HCT116 (cell line): ENCODE results near the gene NDUFAF7. TPM values are rescaled to one million over a fixed set of nuclear protein-coding genes. Genes with fewer than 3 reads are reported as not detected.

Experiments
- ATAC-seq: fragments of 200-7000 bp; cut with Tn5 transposase; 2 replicates; pipeline ENCODE4 v1.9.1; 2020; ENCODE audit warnings: mild to moderate bottlenecking, moderate library complexity
- BruUV-seq: library from RNA; stranded (reverse); fragments of 400-500 nt; replicated peaks from 2 replicates; lab custom pipeline; 2021; lab: Mats Ljungman, UMichigan
- CTCF ChIA-PET: fragments of 300-600 bp; sonication (Branson Sonifier 250); formaldehyde crosslinking; loops from one replicate; lab custom pipeline; 2021; ENCODE audit warnings: antibody characterized with exemption; lab: Charles Lee
- POLR2A ChIA-PET: fragments of 300-600, 350-600 bp; sonication (Branson Sonifier 250); formaldehyde crosslinking; loops from one replicate; lab custom pipeline; 2021; ENCODE audit warnings: antibody characterized with exemption; lab: Charles Lee
- RAD21 ChIA-PET, 2 experiments: fragments of 300-600 bp; sonication (Branson Sonifier 250); formaldehyde crosslinking; loops; one replicate each; lab custom pipeline; 2023; ENCODE audit warnings: low total read pairs in 2 of 2; ENCODE audit not compliant: uncharacterized antibody in 2 of 2, unreplicated experiment in 2 of 2, low non-redundant PET in 1 of 2; lab: Charles Lee
- DNase-seq: peaks from one replicate; pipeline ENCODE4 v3.0.0-alpha.2; 2010; ENCODE audit warnings: low read depth, low spot score
- H2AFZ ChIP-seq: fragments of 200-600 bp; shearing (Covaris generic), sonication (generic); 2 replicates; pipeline ENCODE4 v1.6.1; 2017; ENCODE audit warnings: low read depth, mixed run types, mixed read lengths, antibody characterized with exemption, low read length; ENCODE audit not compliant: poor library complexity, severe bottlenecking
- H3K27ac ChIP-seq: 2 replicates; pipeline ENCODE4 v1.5.1; 2012; ENCODE audit warnings: low read depth, low read length
- H3K27me3 ChIP-seq: fragments of 200-600 bp; sonication (generic); 2 replicates; pipeline ENCODE4 v1.6.1; 2016; ENCODE audit warnings: mixed run types, low read length, mixed read lengths; ENCODE audit not compliant: insufficient read depth
- H3K36me3 ChIP-seq, 2 experiments: fragments of 200-500 bp in 1 of 2; fragments of 200-600 bp in 1 of 2; sonication (Bioruptor generic) in 1 of 2; sonication (generic) in 1 of 2; 2 replicates each; pipeline versions ENCODE4 v1.5.1 to v1.6.1; 2014 to 2016; ENCODE audit warnings: low read length in 2 of 2, inconsistent platforms in 1 of 2, mixed read lengths in 1 of 2, mixed run types in 1 of 2; ENCODE audit not compliant: insufficient read depth in 2 of 2, control insufficient read depth in 1 of 2
- H3K4me1 ChIP-seq, 2 experiments: fragments of 200-600 bp in 1 of 2; sonication (generic) in 1 of 2; 2 replicates each; pipeline versions ENCODE4 v1.5.1 to v1.6.1; 2012 to 2017; ENCODE audit warnings: low read length in 2 of 2, inconsistent platforms in 1 of 2, mild to moderate bottlenecking in 1 of 2, mixed read lengths in 1 of 2, mixed run types in 1 of 2, moderate library complexity in 1 of 2; ENCODE audit not compliant: insufficient read depth in 2 of 2, control insufficient read depth in 1 of 2
- H3K4me2 ChIP-seq: fragments of 200-600 bp; sonication (generic); 2 replicates; pipeline ENCODE4 v1.6.1; 2017; ENCODE audit warnings: mixed run types, low read length, mixed read lengths
- H3K4me3 ChIP-seq, 2 experiments: fragments of 200-600 bp in 1 of 2; sonication (generic) in 1 of 2; replicated peaks in 1 of 2; 2 replicates each; pipeline ENCODE4 v1.5.1; 2011 to 2016; ENCODE audit warnings: low read length in 2 of 2, control low read depth in 1 of 2, low read depth in 1 of 2, mild to moderate bottlenecking in 1 of 2, mixed read lengths in 1 of 2, mixed run types in 1 of 2
- H3K79me2 ChIP-seq: fragments of 200-600 bp; sonication (generic); 2 replicates; pipeline ENCODE4 v1.6.1; 2017; ENCODE audit warnings: mild to moderate bottlenecking, mixed run types, low read length, moderate library complexity, mixed read lengths; ENCODE audit not compliant: insufficient read depth
- H3K9ac ChIP-seq: fragments of 200-600 bp; sonication (generic); 2 replicates; pipeline ENCODE4 v1.6.1; 2016; ENCODE audit warnings: low read length, mixed read lengths
- H3K9me2 ChIP-seq: fragments of 200-600 bp; sonication (generic), shearing (Covaris generic); 2 replicates; pipeline ENCODE4 v1.6.1; 2017; ENCODE audit warnings: mixed run types, mild to moderate bottlenecking, moderate library complexity; ENCODE audit not compliant: insufficient read depth
- H3K9me3 ChIP-seq, 2 experiments: fragments of 200-500 bp in 1 of 2; fragments of 200-600 bp in 1 of 2; sonication (Bioruptor generic) in 1 of 2; sonication (generic) in 1 of 2; 2 replicates each; pipeline ENCODE4 v1.6.1; 2014 to 2017; ENCODE audit warnings: low read length in 2 of 2, mixed read lengths in 2 of 2, inconsistent platforms in 1 of 2, low read depth in 1 of 2, mild to moderate bottlenecking in 1 of 2, mixed run types in 1 of 2, moderate library complexity in 1 of 2; ENCODE audit not compliant: control insufficient read depth in 1 of 2, insufficient read depth in 1 of 2
- H4K20me1 ChIP-seq: fragments of 200-600 bp; sonication (generic), shearing (Covaris generic); 2 replicates; pipeline ENCODE4 v1.6.1; 2017; ENCODE audit warnings: mixed run types, mild to moderate bottlenecking, moderate library complexity; ENCODE audit not compliant: insufficient read depth
- ATF3 ChIP-seq: IDR thresholded peaks from 2 replicates; pipeline ENCODE4 v1.6.1; 2012
- CEBPB ChIP-seq: IDR thresholded peaks from 2 replicates; pipeline ENCODE4 v1.6.1; 2012; ENCODE audit warnings: low read depth
- EGR1 ChIP-seq: IDR thresholded peaks from 2 replicates; pipeline ENCODE4 v1.6.1; 2012; ENCODE audit warnings: low read depth
- ELF1 ChIP-seq: IDR thresholded peaks from 2 replicates; pipeline ENCODE4 v1.6.1; 2012; ENCODE audit warnings: low read depth, borderline replicate concordance
- EZH2phosphoT487 ChIP-seq: fragments of 200-600 bp; IDR thresholded peaks from 2 replicates; pipeline ENCODE4 v1.6.1; 2018; ENCODE audit warnings: antibody characterized with exemption, borderline replicate concordance
- FOSL1 ChIP-seq: IDR thresholded peaks from 2 replicates; pipeline ENCODE4 v1.6.1; 2012; ENCODE audit warnings: low read depth
- POLR2A ChIP-seq: IDR thresholded peaks from 2 replicates; pipeline ENCODE4 v1.7.0; 2011; ENCODE audit warnings: borderline replicate concordance; ENCODE audit not compliant: insufficient read depth, insufficient read length; ENCODE audit errors: extremely low read depth
- POLR2AphosphoS5 ChIP-seq: IDR thresholded peaks from 2 replicates; pipeline ENCODE4 v1.6.1; 2011; ENCODE audit warnings: mild to moderate bottlenecking, low read depth, low read length, moderate library complexity
- REST ChIP-seq: IDR thresholded peaks from 2 replicates; pipeline ENCODE4 v1.6.1; 2012; ENCODE audit warnings: low read depth
- SP1 ChIP-seq: IDR thresholded peaks from 2 replicates; pipeline ENCODE4 v1.6.1; 2012; ENCODE audit warnings: low read depth
- intact Hi-C: fragments of 100-400 bp; cut with micrococcal nuclease; formaldehyde crosslinking; loops from 2 replicates; pipeline ENCODE4 v1.10.0; 2022
- total RNA-seq: library from RNA; stranded (reverse); gene quantifications from one replicate; pipeline ENCODE4 v1.2.1, GENCODE V29; 2021; ENCODE audit not compliant: unreplicated experiment
- TF ChIP-seq, protein P1 (sequence below): IDR thresholded peaks from 2 replicates; pipeline ENCODE4 v1.6.1; 2011; ENCODE audit warnings: mild to moderate bottlenecking, low read length, moderate library complexity; ENCODE audit not compliant: insufficient replicate concordance; ENCODE audit errors: extremely low read depth

NDUFAF7 gene
- total RNA-seq, 1 experiment from 2014 or later = 21.6 TPM

GRCh38 chr2:37223131-37223530 is 8.3 kb upstream of the NDUFAF7 start:
- Histone ChIP-seq H3K4me3 (no peak overlapping the region), H3K9me3 (no peaks in the 10 kb centered on the region), H3K9ac (no peak overlapping the region), H3K79me2 (peaks cover 87% of the 10 kb centered on the region), H4K20me1 (peaks cover 7% of the 10 kb centered on the region; the same call in 1 of the 2 replicates), H3K36me3 (peaks cover 48 to 50% of the 10 kb centered on the region in 2 experiments), H3K4me1 (no peaks in the 10 kb centered on the region)
- DNase-seq (no peak), ATAC-seq (no peak)
- POLR2A ChIA-PET = no interaction called here
- intact Hi-C loops = no loop called here
- BruUV-seq = no TSS peak
- TF ChIP-seq EZH2phosphoT487 (no peak), ATF3 (no peak), CEBPB (no peak), SP1 (no peak), EGR1 (no peak), REST (no peak), ELF1 (no peak), FOSL1 (no peak), POLR2A (no peak), POLR2AphosphoS5 (no peak)
- TF ChIP-seq, protein P1, sequence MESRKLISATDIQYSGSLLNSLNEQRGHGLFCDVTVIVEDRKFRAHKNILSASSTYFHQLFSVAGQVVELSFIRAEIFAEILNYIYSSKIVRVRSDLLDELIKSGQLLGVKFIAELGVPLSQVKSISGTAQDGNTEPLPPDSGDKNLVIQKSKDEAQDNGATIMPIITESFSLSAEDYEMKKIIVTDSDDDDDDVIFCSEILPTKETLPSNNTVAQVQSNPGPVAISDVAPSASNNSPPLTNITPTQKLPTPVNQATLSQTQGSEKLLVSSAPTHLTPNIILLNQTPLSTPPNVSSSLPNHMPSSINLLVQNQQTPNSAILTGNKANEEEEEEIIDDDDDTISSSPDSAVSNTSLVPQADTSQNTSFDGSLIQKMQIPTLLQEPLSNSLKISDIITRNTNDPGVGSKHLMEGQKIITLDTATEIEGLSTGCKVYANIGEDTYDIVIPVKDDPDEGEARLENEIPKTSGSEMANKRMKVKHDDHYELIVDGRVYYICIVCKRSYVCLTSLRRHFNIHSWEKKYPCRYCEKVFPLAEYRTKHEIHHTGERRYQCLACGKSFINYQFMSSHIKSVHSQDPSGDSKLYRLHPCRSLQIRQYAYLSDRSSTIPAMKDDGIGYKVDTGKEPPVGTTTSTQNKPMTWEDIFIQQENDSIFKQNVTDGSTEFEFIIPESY = no peak
- TF ChIP-seq, all 23 proteins: peak for 0
- ChIA-PET CTCF (no interaction called here), RAD21 (no interaction called here)
- no peaks in the 10 kb centered on the region for H3K9me2 ChIP-seq
- H3K4me2 ChIP-seq = no peak overlapping the region
- H3K27ac ChIP-seq = no peak overlapping the region
- H2AFZ ChIP-seq = no peak overlapping the region
- H3K27me3 ChIP-seq = no peaks in the 10 kb centered on the region
